ENCODE measurements around the gene DCHS1. TPM values are rescaled to one million over a fixed set of nuclear protein-coding genes. Genes with fewer than 3 reads are reported as not detected.

Gene DCHS1
- total and polyA plus RNA-seq, 9 of the 15 experiments (the other 6 are each of a cell fraction or from before 2014, with no cell fraction given): 0.04 to 0.49 (median 0.14) TPM; not detected in 2

GRCh38 chr11:6677018-6677417 lies 21.4 kb upstream of the DCHS1 start (continued):
- TF ChIP-seq NCOR1 (IDR thresholded peaks at IDR 0.05): no peak

- H3K4me3 ChIP-seq: no peak overlapping the region
- ChIA-PET POLR2A (interaction anchor here (0.8 to 3.2 kb wide), 3 partner anchors 12 to 193 kb away, joined by 3 to 11 read pairs (median 3); partner anchors contain the start of genes ARFIP2 and TIMM10B), CTCF (ENCODE audit: low intra/inter-chr PET ratio) (no interaction called here)
- no peak overlapping the region for H3K9ac ChIP-seq (ENCODE audit: insufficient read depth in 1 of 2, low read depth in 2 of 2, low read length in 2 of 2)
- BruUV-seq (replicated peaks): no TSS peak
- ATAC-seq (no peak), DNase-seq (ENCODE audit: extremely low read depth in 1 of 4, low spot score in 3 of 4) (no peak), FAIRE-seq (no peak)
- peaks cover 0 to 19% of the 10 kb centered on the region in 2 experiments; a peak in 4 of 5 replicates for H3K4me1 ChIP-seq (replicated peaks in 1 of 2; ENCODE audit: control insufficient read depth in 2 of 2, insufficient read depth in 2 of 2, low read length in 2 of 2)
- H3K79me2 ChIP-seq (ENCODE audit: control insufficient read depth, insufficient read depth, low read length): no peaks in the 10 kb centered on the region
- H3K9me1 ChIP-seq (ENCODE audit: control insufficient read depth, insufficient read depth, low read length): no peaks in the 10 kb centered on the region
- intact Hi-C loops (cut with micrococcal nuclease) (no loop called here), in situ Hi-C loops (cut with MboI) (loop anchor here (10.0 kb wide), 1 partner anchor 140 kb away; no protein-coding TSS in a partner anchor)
- H3K27me3 ChIP-seq (ENCODE audit: control insufficient read depth in 2 of 2, insufficient read depth in 2 of 2, low read length in 2 of 2): no peaks in the 10 kb centered on the region
- H4K20me1 ChIP-seq (replicated peaks; ENCODE audit: control insufficient read depth, insufficient read depth, low read length): no peaks in the 10 kb centered on the region
- 37% methylated on average over 4 of the region's 4 CpGs for WGBS (ENCODE audit: insufficient coverage, low coverage, missing lambda C conversion rate)
- H3K4me2 ChIP-seq (ENCODE audit: insufficient read depth, low read length): no peak overlapping the region
- H3K36me3 ChIP-seq (ENCODE audit: control insufficient read depth, insufficient read depth, low read length): no peaks in the 10 kb centered on the region
- H2AFZ ChIP-seq (ENCODE audit: low read depth, low read length): 0 out of 2 replicates have a peak overlapping the region, but pooled peaks have one; percentile 3
- TF ChIP-seq KDM2B (CRISPR knock-in tag; IDR thresholded peaks at IDR 0.05) (no peak), FOXJ2 (tag; IDR thresholded peaks at IDR 0.05) (no peak), ZBTB49 (CRISPR knock-in tag; IDR thresholded peaks at IDR 0.05; ENCODE audit: borderline replicate concordance) (no peak), NR1H2 (CRISPR knock-in tag; IDR thresholded peaks at IDR 0.05) (no peak), TGIF2 (CRISPR knock-in tag; IDR thresholded peaks at IDR 0.05) (no peak), ZNF347 (CRISPR knock-in tag; IDR thresholded peaks at IDR 0.05; ENCODE audit: low read depth) (no peak), IFI16 (CRISPR knock-in tag; IDR thresholded peaks at IDR 0.05) (no peak), L3MBTL2 (IDR thresholded peaks at IDR 0.05) (no peak), EWSR1 (IDR thresholded peaks at IDR 0.05; ENCODE audit: borderline replicate concordance, low read depth, partially characterized antibody) (no peak)
- H3K9me3 ChIP-seq (replicated peaks; ENCODE audit: control insufficient read depth, insufficient read depth, low read depth, low read length): no peaks in the 10 kb centered on the region
- H3K27ac ChIP-seq (ENCODE audit: extremely low read depth, low read depth, low read length): no peak overlapping the region
These were observed 19.3 kb upstream of the DCHS1 start for GRCh38 chr11:6674862-6675261.

All from K562 (cell line).